ENCODE measurements around the gene IL22RA1. TPM values are rescaled to one million over a fixed set of nuclear protein-coding genes. Genes with fewer than 3 reads are reported as not detected.

The IL22RA1 gene
- total RNA-seq, 1 donor from 2014 or later = 0.21 TPM

DNA sequence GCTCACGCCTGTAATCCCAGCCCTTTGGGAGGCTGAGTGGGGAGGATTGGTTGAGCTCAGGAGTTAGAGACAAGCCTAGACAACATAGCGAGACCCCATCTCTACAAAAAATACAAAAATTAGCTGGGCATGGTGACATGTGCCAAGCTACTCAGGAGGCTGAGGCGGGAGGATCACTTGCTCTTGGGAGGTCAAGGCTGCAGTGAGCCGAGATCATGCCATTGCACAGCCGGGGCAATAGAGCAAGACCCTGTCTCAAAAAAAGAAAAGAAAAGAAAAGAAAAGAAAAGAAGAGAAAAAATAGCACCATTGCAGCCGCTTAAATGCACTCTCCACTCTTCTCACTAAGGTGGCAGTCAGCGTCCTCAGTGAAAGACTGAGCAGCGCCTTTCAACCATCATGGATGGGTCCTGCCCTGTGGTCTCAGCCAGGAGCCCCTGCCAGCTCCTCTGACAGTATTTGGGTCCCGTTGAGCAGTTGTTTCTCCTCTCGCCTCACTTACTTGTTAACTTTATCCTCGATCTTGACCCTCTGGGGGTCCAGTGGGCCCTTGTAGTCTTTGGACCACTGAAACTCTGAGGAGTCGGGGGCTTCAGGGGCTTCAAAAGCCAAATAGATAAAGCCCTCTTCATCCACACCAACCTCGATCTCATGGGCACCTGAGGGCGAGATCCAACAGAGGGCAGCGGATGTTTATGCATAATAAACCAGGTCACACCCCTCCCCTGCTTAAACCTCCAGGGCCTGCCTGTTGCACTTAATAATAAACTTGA, 67.9 kb downstream of the IL22RA1 start:
- DNase-seq (ENCODE audit: low spot score) = no peak

DNA sequence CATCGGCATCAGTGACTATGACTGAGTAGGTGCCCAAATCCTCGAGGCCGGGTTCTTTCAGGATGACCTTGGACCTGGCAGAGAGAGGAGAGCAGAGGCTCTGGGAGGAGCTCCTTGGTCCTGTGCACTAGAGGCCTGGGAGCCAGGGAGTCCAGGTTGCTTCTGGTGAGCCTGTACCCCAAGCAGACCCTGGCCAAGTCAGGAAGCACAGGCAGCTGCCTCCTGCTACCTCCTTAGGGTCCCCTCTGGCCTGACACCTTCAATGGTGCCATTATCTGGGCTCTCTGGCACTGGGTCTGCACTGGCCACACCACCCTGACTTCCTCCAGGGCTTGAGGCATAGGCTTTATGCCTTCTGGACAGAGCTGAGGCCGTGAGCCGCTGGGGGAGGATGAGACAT, 68.7 kb downstream of the IL22RA1 start:
- DNase-seq (ENCODE audit: low spot score) = no peak

DNA sequence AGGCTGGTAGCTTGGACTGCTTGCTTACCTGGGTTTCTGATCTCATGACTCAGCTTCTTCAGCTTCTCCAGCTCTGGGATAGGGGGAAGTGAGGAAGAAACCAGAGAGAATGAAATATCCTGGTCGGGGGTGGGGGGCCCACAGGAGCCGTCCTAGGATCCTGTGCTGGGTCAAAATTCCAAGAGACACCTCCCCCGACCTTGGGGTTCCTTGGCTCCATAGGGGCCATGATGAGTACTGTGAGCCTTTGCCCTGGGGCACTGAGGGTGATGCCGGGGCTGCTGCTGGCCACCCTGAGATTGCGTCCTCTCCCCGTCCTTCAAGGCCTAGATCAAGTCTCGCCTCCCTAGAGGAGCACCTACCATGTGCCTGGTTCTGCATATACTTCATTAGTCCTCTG, 71.0 kb downstream of the IL22RA1 start:
- DNase-seq (ENCODE audit: low spot score) = no peak

DNA sequence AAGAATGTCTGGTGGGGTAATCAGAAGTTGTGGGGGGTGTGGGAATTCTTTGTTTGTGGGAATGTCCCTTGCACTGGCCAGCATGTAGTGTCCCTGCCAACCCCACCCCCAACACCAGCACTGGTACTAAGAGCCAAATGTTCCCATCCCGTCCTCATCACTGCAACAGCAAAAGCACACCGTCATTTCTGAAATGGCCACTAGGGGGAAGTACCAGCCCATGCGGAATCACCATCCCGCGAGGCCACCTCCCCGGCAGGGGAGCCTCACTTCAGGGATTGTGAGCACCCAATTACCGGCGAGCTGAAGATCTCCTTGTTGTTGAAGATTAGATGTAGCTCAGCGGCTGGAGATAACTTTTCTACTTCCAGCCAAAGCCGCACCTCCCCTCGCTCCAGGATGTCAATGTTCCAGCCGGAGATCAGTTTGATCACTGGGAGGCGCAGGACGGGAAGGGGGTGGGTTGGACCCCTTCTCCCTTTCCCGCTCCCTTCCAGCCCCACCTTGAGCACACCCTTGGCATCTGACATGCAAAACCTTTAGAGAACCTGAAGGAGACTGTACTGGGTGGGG, 72.0 kb downstream of the IL22RA1 start:
- peak; percentile 88 for DNase-seq (ENCODE audit: low spot score)

DNA sequence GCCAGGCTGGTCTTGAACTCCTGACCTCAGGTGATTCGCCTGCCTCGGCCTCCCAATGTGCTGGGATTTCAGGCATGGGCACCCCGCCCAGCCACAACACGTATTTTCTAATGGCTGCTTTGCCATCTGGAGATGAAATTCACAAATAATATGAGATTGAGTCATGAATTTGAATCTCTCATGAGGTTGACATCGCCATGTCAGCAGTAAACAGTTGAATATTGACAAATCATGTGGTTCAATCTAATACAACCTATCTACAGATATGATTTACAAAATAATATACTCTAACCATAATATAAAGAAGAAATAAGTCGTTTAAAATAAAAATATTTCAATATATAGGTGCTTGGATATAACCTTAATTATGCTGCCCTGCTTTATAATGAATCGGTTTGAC, 73.1 kb downstream of the IL22RA1 start:
- DNase-seq (ENCODE audit: low spot score) = no peak

Other genes starting within 250 kb of the IL22RA1 start
- not detected for gene CNR2, start 229.8 kb downstream of the IL22RA1 start, total RNA-seq
- 101 TPM for gene PNRC2, start 183.3 kb downstream of the IL22RA1 start, total RNA-seq
- 126 TPM for gene SRSF10, start 162.8 kb downstream of the IL22RA1 start, total RNA-seq
- gene MYOM3, start 31.0 kb downstream of the IL22RA1 start, total RNA-seq = 0.65 TPM
- gene IFNLR1, start 44.1 kb upstream of the IL22RA1 start, total RNA-seq = 4.6 TPM
- gene GRHL3, start 176.2 kb upstream of the IL22RA1 start, total RNA-seq = 140 TPM

Data from ureter (tissue), 1 donor.